Stimulated activated CD4-positive, alpha-beta T cell treated with anti-CD3 and anti-CD28 coated beads, Interleukin-2, amount 100 ng/mL, for 24 hours (primary cell): ENCODE results near the gene DHRS12.

Experiments
- DNase-seq, 2 donors: peaks; one replicate each; pipeline ENCODE4 v3.0.0-alpha.2; 2020

The DHRS12 gene

GRCh38 chr13:51721496-51721895 lies 82.5 kb downstream of the DHRS12 start:
- DNase-seq: no peak

- DNase-seq: no peak
Measured at GRCh38 chr13:51719394-51719793, 84.6 kb downstream of the DHRS12 start.
